ENCODE data around the gene KRTAP5-3.

KRTAP5-3 gene

DNA sequence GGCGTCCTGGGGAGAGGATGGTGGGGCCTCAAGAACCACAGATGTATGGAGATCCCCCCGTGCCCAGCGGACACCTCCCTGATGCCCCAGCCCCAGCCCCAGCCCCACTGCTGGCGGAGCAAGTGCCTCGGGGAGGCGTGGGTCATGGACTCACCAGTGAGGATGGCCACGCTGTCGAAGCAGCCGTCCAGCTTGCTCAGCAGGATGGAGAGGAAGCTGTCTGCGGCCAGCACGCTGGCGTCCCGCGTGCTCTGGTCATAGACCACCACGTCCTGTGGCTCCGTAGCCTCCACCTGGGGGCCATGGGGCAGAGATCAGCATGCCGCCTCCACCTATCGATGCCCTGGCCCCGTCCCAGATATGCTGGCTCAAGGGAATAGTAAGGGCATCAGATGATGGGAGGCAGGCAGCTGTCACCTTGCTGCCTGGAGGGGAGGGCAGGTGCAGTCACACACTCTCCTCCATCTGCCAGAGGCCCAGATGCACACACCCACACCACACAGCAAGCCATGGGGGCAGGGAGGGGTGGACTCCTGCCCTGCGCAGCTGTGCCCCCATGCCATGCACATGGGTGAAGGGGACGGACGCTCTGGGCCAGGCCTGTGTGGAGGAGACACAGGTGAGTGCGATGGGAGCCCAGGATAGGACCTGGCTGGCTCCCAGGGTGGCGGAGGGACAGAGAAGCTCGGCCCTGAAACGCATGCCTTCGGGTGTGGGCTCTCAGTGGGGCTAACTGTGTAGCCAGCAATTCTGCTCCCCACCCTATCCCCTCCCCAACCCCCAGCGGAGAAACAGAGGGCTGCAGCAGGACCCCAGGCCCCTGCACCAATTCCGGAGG, 44.3 kb downstream of the KRTAP5-3 start:
- in situ Hi-C loops (cut with HindIII; ENCODE audit: low sequenced_read_pairs): no loop called here
- no peak overlapping the region for H3K4me3 ChIP-seq (ENCODE audit: low read depth, low read length)
- TF ChIP-seq, protein P1, sequence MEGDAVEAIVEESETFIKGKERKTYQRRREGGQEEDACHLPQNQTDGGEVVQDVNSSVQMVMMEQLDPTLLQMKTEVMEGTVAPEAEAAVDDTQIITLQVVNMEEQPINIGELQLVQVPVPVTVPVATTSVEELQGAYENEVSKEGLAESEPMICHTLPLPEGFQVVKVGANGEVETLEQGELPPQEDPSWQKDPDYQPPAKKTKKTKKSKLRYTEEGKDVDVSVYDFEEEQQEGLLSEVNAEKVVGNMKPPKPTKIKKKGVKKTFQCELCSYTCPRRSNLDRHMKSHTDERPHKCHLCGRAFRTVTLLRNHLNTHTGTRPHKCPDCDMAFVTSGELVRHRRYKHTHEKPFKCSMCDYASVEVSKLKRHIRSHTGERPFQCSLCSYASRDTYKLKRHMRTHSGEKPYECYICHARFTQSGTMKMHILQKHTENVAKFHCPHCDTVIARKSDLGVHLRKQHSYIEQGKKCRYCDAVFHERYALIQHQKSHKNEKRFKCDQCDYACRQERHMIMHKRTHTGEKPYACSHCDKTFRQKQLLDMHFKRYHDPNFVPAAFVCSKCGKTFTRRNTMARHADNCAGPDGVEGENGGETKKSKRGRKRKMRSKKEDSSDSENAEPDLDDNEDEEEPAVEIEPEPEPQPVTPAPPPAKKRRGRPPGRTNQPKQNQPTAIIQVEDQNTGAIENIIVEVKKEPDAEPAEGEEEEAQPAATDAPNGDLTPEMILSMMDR (IDR thresholded peaks at IDR 0.05; ENCODE audit: low read depth, low read length, missing control alignments): no peak
- no peak for DNase-seq (ENCODE audit: low read depth)

DNA sequence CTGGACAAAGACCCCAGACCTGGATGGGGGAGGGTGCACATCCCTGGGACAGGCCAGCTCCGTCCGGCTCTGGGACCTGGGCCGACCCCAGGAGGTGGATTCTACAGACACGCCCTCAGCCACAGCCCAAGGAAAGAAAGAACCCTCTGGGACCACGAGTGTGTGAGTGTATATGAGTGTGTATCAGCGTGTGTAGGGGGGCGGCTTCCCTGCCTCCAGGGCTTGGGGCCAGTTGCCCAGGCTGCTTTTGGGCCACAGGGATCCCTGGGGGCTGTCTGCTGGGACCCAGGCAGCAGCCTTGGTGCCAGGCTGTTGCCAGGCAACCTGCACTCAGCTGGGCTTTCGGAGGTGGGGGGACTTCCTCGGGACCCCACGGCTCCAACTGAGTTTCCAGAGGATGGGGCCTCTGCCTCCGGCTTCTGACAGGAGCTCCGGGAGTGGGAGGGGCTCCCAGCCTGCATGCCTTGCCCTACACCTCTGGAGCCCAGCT, 45.1 kb downstream of the KRTAP5-3 start:
- DNase-seq (ENCODE audit: low read depth): no peak
- in situ Hi-C loops (cut with HindIII; ENCODE audit: low sequenced_read_pairs): no loop called here
- TF ChIP-seq, protein P1 (IDR thresholded peaks at IDR 0.05; ENCODE audit: low read depth, low read length, missing control alignments): no peak
- no peak overlapping the region for H3K4me3 ChIP-seq (ENCODE audit: low read depth, low read length)

DNA sequence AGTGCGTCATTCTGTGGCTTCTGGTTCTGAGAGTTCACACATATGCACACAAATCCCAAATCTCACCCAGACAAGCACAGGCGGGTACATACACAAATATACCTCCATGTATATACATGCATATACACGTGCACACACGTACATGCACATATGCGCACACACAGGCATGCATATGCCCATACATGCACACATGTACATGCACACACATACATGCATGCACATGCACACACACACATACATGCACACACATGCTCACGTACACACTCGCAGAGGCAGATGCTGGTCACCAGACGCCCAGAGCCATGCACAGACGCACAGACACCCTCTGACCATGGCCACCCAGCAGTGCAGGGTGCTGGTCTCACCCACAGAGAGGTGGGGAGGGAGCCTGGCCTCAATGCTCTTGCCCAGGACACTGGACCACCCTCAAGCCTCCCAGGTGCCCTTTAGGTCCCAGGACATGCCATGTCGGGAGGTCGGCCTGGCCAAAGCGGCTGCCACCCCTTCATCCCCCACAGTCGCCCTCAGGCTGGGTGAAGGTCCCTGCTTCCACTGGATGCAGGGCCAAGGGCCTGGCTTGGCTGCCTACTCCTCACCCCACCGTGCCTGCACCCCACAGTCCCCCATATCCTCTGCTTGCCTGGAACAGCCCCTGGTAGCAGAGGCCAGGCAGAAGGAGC, 45.7 kb downstream of the KRTAP5-3 start:
- in situ Hi-C loops (cut with HindIII; ENCODE audit: low sequenced_read_pairs): no loop called here
- DNase-seq (ENCODE audit: low read depth): no peak
- TF ChIP-seq, protein P1 (IDR thresholded peaks at IDR 0.05; ENCODE audit: low read depth, low read length, missing control alignments): no peak
- no peak overlapping the region for H3K4me3 ChIP-seq (ENCODE audit: low read depth, low read length)

DNA sequence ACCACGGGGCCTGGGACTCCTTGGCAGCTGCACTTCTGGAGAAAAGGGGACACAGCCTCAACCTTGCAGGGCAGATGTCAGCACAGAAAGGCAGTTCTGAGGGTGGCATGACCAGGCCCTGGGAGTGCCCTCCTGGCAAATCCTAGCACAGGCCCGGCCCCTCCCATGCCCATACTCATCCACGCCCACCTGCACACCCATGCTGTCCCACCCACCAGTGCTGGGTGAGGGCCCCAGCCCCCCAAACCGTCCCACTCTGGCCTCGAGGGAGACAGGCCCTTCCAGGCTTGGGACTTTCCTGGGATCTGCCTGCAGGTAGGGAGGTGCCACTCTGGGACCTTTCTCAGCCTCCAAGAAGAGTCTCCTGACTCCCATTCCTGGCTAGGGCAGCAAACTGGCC, 46.3 kb downstream of the KRTAP5-3 start:
- H3K4me3 ChIP-seq (ENCODE audit: low read depth, low read length): no peak overlapping the region
- no peak for DNase-seq (ENCODE audit: low read depth)
- in situ Hi-C loops (cut with HindIII; ENCODE audit: low sequenced_read_pairs): no loop called here
- TF ChIP-seq, protein P1 (IDR thresholded peaks at IDR 0.05; ENCODE audit: low read depth, low read length, missing control alignments): no peak

DNA sequence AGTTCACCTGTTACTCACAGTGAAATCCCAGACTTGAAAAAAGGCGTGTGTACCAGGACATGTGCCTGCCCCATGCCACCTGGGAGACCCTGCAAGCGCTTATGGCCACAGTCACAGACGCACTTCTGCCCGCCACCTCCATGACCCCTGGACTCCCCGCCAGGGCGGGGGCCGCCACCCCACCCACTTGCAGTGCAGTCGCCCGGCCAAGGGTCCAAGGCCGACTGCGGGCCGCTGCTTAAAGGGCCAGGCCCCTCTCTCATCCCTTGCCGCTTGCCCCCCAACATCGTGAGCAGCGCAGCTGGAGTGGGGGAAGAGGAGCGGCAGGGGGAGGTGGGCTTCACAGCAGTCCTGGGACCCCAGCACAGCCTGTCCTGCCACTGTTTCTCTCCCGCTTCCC, 47.0 kb downstream of the KRTAP5-3 start:
- H3K4me3 ChIP-seq (ENCODE audit: low read depth, low read length): no peak overlapping the region
- DNase-seq (ENCODE audit: low read depth): no peak
- in situ Hi-C loops (cut with HindIII; ENCODE audit: low sequenced_read_pairs): no loop called here
- TF ChIP-seq, protein P1 (IDR thresholded peaks at IDR 0.05; ENCODE audit: low read depth, low read length, missing control alignments): no peak

DNA sequence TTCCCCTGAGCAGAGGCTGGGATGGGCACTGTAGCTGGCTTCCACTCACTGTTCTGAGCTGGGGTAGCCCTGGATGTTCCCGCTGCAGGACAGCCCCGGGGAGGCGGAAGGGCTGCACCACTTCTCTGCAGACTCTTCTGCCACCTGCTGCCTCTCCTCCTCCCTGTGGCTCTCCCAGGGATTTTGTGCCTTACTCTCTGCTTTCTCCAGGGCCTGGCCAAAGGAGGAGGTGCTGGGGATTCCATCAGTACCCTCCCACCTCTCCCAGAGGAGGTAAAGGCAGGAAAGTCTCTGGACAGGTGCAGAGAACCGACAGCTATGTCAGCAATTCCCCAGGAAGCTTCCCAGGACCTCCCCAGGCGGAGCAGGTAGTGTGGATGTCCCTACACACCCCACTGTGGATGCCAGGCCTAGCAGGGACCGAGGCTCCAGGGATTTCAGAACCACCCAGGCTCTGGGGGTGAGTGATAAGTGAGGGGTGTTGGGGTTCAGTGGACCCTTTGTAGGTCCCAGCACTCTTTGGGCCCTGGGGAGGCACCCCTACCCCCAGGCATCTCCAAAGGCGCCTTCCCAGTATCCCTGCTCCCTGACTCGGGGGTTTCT, 47.5 kb downstream of the KRTAP5-3 start:
- DNase-seq (ENCODE audit: low read depth): no peak
- H3K4me3 ChIP-seq (ENCODE audit: low read depth, low read length): no peak overlapping the region
- in situ Hi-C loops (cut with HindIII; ENCODE audit: low sequenced_read_pairs): no loop called here
- TF ChIP-seq, protein P1 (IDR thresholded peaks at IDR 0.05; ENCODE audit: low read depth, low read length, missing control alignments): no peak

All from astrocyte of the cerebellum (primary cell).